Measurements from ENCODE around the gene CHI3L1. TPM values are rescaled to one million over a fixed set of nuclear protein-coding genes. Genes with fewer than 3 reads are reported as not detected.

Gene CHI3L1
- total and polyA plus RNA-seq, 2 donors from 2014 or later = 49.5 to 96.6 TPM

DNA sequence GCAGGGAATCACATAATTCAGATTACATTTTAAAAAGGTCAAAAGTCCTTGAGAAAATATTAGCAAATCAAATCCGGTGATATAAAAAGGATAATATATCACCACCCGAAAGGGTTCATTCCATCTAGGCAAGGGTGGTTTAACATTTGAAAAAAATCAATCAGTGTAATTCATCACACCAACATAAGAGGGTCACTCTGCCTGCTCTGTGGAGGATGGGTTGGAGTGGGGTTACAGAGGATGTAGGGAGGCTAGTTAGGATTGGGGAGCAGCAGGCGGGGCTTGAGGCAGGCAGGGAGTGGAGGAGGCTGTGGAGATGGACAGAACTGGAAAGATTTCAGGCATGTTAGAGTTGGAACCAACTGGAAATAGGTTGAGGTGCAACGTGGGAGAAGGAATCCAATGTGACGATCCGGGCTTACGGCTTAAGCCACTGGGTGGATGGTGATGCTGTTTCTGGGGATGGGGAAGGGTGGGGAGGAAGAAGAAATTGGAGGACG, 46.5 kb downstream of the CHI3L1 start:
- Histone ChIP-seq H3K4me1 (ENCODE audit: control insufficient read depth in 2 of 3, insufficient read depth in 2 of 3, low read depth in 1 of 3, low read length in 3 of 3) (no peaks in the 10 kb centered on the region), H3K4me3 (ENCODE audit: low read length in 3 of 3) (no peak overlapping the region), H3K9me3 (ENCODE audit: control insufficient read depth in 2 of 3, insufficient read depth in 1 of 3, low read length in 3 of 3) (no peaks in the 10 kb centered on the region), H3K27me3 (ENCODE audit: control insufficient read depth, insufficient read depth, low read length) (no peaks in the 10 kb centered on the region), H3K27ac (ENCODE audit: low read depth in 2 of 2, low read length in 2 of 2) (no peak overlapping the region), H3K9ac (ENCODE audit: low read length in 3 of 3) (no peak overlapping the region), H3K36me3 (ENCODE audit: control insufficient read depth in 2 of 3, insufficient read depth in 3 of 3, low read length in 3 of 3) (no peaks in the 10 kb centered on the region)
- intact Hi-C loops (cut with DNase I) = no loop called here
- DNase-seq (peak in 1 of 5 donors; percentile 11), FAIRE-seq (no peak)
- TF ChIP-seq, protein P1, sequence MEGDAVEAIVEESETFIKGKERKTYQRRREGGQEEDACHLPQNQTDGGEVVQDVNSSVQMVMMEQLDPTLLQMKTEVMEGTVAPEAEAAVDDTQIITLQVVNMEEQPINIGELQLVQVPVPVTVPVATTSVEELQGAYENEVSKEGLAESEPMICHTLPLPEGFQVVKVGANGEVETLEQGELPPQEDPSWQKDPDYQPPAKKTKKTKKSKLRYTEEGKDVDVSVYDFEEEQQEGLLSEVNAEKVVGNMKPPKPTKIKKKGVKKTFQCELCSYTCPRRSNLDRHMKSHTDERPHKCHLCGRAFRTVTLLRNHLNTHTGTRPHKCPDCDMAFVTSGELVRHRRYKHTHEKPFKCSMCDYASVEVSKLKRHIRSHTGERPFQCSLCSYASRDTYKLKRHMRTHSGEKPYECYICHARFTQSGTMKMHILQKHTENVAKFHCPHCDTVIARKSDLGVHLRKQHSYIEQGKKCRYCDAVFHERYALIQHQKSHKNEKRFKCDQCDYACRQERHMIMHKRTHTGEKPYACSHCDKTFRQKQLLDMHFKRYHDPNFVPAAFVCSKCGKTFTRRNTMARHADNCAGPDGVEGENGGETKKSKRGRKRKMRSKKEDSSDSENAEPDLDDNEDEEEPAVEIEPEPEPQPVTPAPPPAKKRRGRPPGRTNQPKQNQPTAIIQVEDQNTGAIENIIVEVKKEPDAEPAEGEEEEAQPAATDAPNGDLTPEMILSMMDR (IDR thresholded peaks at IDR 0.05; ENCODE audit: borderline replicate concordance, extremely low read depth, insufficient read depth) = no peak

DNA sequence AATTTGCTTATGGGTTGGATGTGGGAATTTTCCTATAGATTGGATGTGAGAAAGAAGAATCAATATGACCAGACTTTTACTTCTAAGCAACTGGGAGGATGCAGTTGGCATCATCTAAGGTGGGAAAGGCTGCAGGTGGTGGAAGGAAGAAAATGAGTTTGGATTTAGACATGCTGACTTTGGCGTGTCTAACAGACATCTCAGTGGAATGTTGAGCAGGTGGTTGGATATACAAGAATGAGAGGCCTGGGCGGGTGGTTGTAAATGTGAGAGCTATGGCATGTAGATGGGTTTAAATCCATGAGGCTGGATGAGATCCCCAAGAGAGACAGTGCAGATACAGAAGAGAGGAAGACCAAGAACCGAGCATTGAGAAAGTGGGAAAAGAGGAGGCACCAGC, 48.4 kb downstream of the CHI3L1 start:
- TF ChIP-seq, protein P1 (IDR thresholded peaks at IDR 0.05; ENCODE audit: borderline replicate concordance, extremely low read depth, insufficient read depth) = no peak
- no peak for FAIRE-seq
- Histone ChIP-seq H3K4me1 (ENCODE audit: control insufficient read depth in 2 of 3, insufficient read depth in 2 of 3, low read depth in 1 of 3, low read length in 3 of 3) (no peaks in the 10 kb centered on the region), H3K36me3 (ENCODE audit: control insufficient read depth in 2 of 3, insufficient read depth in 3 of 3, low read length in 3 of 3) (no peaks in the 10 kb centered on the region), H3K27ac (ENCODE audit: low read depth in 2 of 2, low read length in 2 of 2) (no peak overlapping the region), H3K9ac (ENCODE audit: low read length in 3 of 3) (no peak overlapping the region), H3K4me3 (ENCODE audit: low read length in 3 of 3) (no peak overlapping the region), H3K9me3 (ENCODE audit: control insufficient read depth in 2 of 3, insufficient read depth in 1 of 3, low read length in 3 of 3) (no peaks in the 10 kb centered on the region), H3K27me3 (ENCODE audit: control insufficient read depth, insufficient read depth, low read length) (no peaks in the 10 kb centered on the region)
- DNase-seq = no peak
- intact Hi-C loops (cut with DNase I) = no loop called here

DNA sequence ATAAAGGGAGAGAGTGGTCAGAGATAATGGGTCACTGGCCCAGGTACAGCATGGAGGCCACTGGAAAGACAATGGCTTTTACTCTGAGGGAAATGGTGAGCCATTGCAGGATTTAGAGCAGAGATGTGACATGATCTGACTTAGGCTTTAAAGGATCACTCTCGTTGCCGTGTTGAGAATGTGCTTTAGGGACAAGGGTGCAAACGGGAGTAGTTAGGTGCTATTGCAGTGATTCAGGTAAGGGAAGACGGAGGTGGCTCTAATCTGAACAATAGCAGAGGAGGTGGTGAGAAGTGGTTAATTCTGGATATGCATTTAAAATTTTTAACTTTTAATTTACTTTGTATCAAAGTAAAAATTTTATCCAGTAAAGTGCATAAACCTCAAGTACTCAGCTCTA, 49.2 kb downstream of the CHI3L1 start:
- H3K9ac ChIP-seq (ENCODE audit: low read length in 3 of 3) = no peak overlapping the region
- no peaks in the 10 kb centered on the region for H3K9me3 ChIP-seq (ENCODE audit: control insufficient read depth in 2 of 3, insufficient read depth in 1 of 3, low read length in 3 of 3)
- no peaks in the 10 kb centered on the region for H3K36me3 ChIP-seq (ENCODE audit: control insufficient read depth in 2 of 3, insufficient read depth in 3 of 3, low read length in 3 of 3)
- intact Hi-C loops (cut with DNase I) = no loop called here
- H3K27ac ChIP-seq (ENCODE audit: low read depth in 2 of 2, low read length in 2 of 2) = no peak overlapping the region
- TF ChIP-seq, protein P1 (IDR thresholded peaks at IDR 0.05; ENCODE audit: borderline replicate concordance, extremely low read depth, insufficient read depth) = no peak
- FAIRE-seq = no peak
- H3K4me1 ChIP-seq (ENCODE audit: control insufficient read depth in 2 of 3, insufficient read depth in 2 of 3, low read depth in 1 of 3, low read length in 3 of 3) = no peaks in the 10 kb centered on the region
- no peaks in the 10 kb centered on the region for H3K27me3 ChIP-seq (ENCODE audit: control insufficient read depth, insufficient read depth, low read length)
- DNase-seq = no peak
- H3K4me3 ChIP-seq (ENCODE audit: low read length in 3 of 3) = no peak overlapping the region
